HG03064 (cell line): Measurements from ENCODE around the gene TLE7.

Experiments used
- ATAC-seq: cut with Tn5 transposase; IDR thresholded peaks from one replicate; pipeline ENCODE4 v1.9.1; 2021; ENCODE audit warnings: low read depth; ENCODE audit not compliant: unreplicated experiment

The TLE7 gene

GRCh38 chr16:71449020-71449419 is 7.2 kb upstream of the TLE7 start:
- ATAC-seq, result no peak

GRCh38 chr16:71448274-71448866 is 6.5 kb upstream of the TLE7 start:
- no peak for ATAC-seq

GRCh38 chr16:71443714-71444113 is 1.9 kb upstream of the TLE7 start:
- ATAC-seq, result no peak

GRCh38 chr16:71441348-71442050 is 355 bp downstream of the TLE7 start:
- no peak for ATAC-seq

- no peak for ATAC-seq
Measured at GRCh38 chr16:71440669-71441347, 1.0 kb downstream of the TLE7 start.

- no peak for ATAC-seq
Measured at GRCh38 chr16:71439523-71439922, 2.3 kb downstream of the TLE7 start.

- no peak for ATAC-seq
Measured at GRCh38 chr16:71436473-71436872, 5.4 kb downstream of the TLE7 start.

- no peak for ATAC-seq
Measured at GRCh38 chr16:71432906-71433305, 8.9 kb downstream of the TLE7 start.

- no peak for ATAC-seq
Measured at GRCh38 chr16:71431991-71432390, 9.9 kb downstream of the TLE7 start.

GRCh38 chr16:71431176-71431575 is 10.7 kb downstream of the TLE7 start:
- no peak for ATAC-seq

- no peak for ATAC-seq
Measured at GRCh38 chr16:71430744-71431143, 11.1 kb downstream of the TLE7 start.

- no peak for ATAC-seq
Measured at GRCh38 chr16:71429581-71429980, 12.3 kb downstream of the TLE7 start.

- ATAC-seq, result no peak
Measured at GRCh38 chr16:71428883-71429282, 13.0 kb downstream of the TLE7 start.

GRCh38 chr16:71428385-71428784 is 13.5 kb downstream of the TLE7 start:
- no peak for ATAC-seq

- no peak for ATAC-seq
Measured at GRCh38 chr16:71426880-71427615, 14.8 kb downstream of the TLE7 start.

GRCh38 chr16:71426069-71426879 is 15.6 kb downstream of the TLE7 start:
- ATAC-seq, result no peak

GRCh38 chr16:71425746-71426068 is 16.1 kb downstream of the TLE7 start:
- ATAC-seq, result no peak

- ATAC-seq, result no peak
Measured at GRCh38 chr16:71424626-71425025, 17.2 kb downstream of the TLE7 start.

GRCh38 chr16:71423865-71424264 is 18.0 kb downstream of the TLE7 start:
- ATAC-seq, result no peak

- ATAC-seq, result no peak
Measured at GRCh38 chr16:71423016-71423415, 18.8 kb downstream of the TLE7 start.

GRCh38 chr16:71421911-71422310 is 19.9 kb downstream of the TLE7 start:
- ATAC-seq, result no peak
